DMS53 treated with DMSO at 0.1 percent for 48 hours (cell line): ENCODE results near the gene MAPT.

Experiments
- DNase-seq: peaks from one replicate; lab custom pipeline; 2025; ENCODE audit not compliant: unreplicated experiment; lab: John Stamatoyannopoulos, UW

The MAPT gene

GRCh38 chr17:45894022-45894784 lies at the start of gene MAPT:
TSS of gene MAPT (plus strand) at chr17:45894554. CDS start at chr17:45962338, 67,784 bp downstream.
- DNase-seq: peak; percentile 96

GRCh38 chr17:45844695-45845375 lies 49.5 kb upstream of the MAPT start, which contains the start of gene SPPL2C:
TSS of gene SPPL2C (plus strand) at chr17:45844881. CDS start at chr17:45844907, 26 bp downstream.
- no peak for DNase-seq

GRCh38 chr17:45845376-45846185 lies 48.8 kb upstream of the MAPT start:
- DNase-seq: no peak

- DNase-seq: no peak
Observed at GRCh38 chr17:45846223-45846622, 48.1 kb upstream of the MAPT start.

GRCh38 chr17:45846646-45847045 lies 47.7 kb upstream of the MAPT start:
- DNase-seq: no peak

- no peak for DNase-seq
Observed at GRCh38 chr17:45847101-45847500, 47.3 kb upstream of the MAPT start.

- DNase-seq: no peak
Observed at GRCh38 chr17:45847747-45848146, 46.6 kb upstream of the MAPT start.

GRCh38 chr17:45848405-45848804 lies 45.9 kb upstream of the MAPT start:
- DNase-seq: no peak

GRCh38 chr17:45848868-45849535 lies 45.4 kb upstream of the MAPT start:
- no peak for DNase-seq

GRCh38 chr17:45849536-45849990 lies 44.8 kb upstream of the MAPT start:
- no peak for DNase-seq

GRCh38 chr17:45850011-45850410 lies 44.3 kb upstream of the MAPT start:
- no peak for DNase-seq

GRCh38 chr17:45850468-45850867 lies 43.9 kb upstream of the MAPT start:
- no peak for DNase-seq

- no peak for DNase-seq
Observed at GRCh38 chr17:45851022-45851421, 43.3 kb upstream of the MAPT start.

- no peak for DNase-seq
Observed at GRCh38 chr17:45851464-45851863, 42.9 kb upstream of the MAPT start.

- no peak for DNase-seq
Observed at GRCh38 chr17:45851873-45852272, 42.5 kb upstream of the MAPT start.

GRCh38 chr17:45852535-45853297 lies 41.6 kb upstream of the MAPT start:
- DNase-seq: peak; percentile 55

- no peak for DNase-seq
Observed at GRCh38 chr17:45854209-45854608, 40.1 kb upstream of the MAPT start.

GRCh38 chr17:45855691-45856336 lies 38.5 kb upstream of the MAPT start:
- DNase-seq: no peak

- DNase-seq: no peak
Observed at GRCh38 chr17:45857977-45858708, 36.2 kb upstream of the MAPT start.
